Subcutaneous adipose tissue (tissue), 4 donors: ENCODE measurements around the gene MISFA. TPM values are rescaled to one million over a fixed set of nuclear protein-coding genes. Genes with fewer than 3 reads are reported as not detected.

ENCODE experiments used
- total RNA-seq, 4 donors: library from RNA; depleted of rRNA; stranded (reverse); fragments of >200 nt; gene quantifications; one replicate each; pipeline ENCODE4 v1.1.0, GENCODE V29; 2016
- TF ChIP-seq, protein P1 (sequence below): fragments of 450-650 bp; IDR thresholded peaks from one replicate; pipeline ENCODE4 v1.5.1; 2016; ENCODE audit warnings: low read depth, mild to moderate bottlenecking, control low read depth, antibody characterized with exemption, moderate library complexity

MISFA gene
- total RNA-seq, 4 donors from 2014 or later, result 1.5 to 5.3 (median 3.1) TPM; not detected in 1

DNA sequence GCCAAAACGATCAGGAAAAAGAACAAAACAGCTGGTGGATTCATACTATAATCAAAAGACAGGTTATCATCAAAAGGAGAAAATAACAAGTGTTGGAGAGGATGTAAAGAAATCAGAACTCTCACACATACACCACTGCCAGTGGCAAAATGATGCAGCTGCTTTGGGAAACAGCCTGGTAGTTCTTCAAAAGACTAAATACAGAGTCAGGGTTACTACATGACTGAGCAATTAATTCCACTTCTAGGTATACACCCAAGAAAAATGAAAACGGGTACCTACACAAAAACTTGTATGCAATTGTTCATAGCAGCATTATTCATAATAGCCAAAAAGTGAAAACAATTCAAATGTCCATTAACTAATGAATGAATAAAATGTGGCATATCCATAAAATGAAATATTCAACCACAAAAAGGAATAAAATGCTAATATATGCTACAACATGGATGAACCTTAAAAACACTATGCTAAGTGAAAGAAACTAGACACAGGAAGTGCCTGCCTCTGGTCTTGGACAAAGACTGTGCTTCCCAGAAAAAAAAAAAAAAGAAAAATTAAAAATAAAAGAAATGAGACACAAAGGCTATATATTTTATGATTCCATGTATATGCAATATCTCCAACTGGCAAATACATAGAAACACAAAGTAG, 19.3 kb upstream of the MISFA start:
- TF ChIP-seq, protein P1, sequence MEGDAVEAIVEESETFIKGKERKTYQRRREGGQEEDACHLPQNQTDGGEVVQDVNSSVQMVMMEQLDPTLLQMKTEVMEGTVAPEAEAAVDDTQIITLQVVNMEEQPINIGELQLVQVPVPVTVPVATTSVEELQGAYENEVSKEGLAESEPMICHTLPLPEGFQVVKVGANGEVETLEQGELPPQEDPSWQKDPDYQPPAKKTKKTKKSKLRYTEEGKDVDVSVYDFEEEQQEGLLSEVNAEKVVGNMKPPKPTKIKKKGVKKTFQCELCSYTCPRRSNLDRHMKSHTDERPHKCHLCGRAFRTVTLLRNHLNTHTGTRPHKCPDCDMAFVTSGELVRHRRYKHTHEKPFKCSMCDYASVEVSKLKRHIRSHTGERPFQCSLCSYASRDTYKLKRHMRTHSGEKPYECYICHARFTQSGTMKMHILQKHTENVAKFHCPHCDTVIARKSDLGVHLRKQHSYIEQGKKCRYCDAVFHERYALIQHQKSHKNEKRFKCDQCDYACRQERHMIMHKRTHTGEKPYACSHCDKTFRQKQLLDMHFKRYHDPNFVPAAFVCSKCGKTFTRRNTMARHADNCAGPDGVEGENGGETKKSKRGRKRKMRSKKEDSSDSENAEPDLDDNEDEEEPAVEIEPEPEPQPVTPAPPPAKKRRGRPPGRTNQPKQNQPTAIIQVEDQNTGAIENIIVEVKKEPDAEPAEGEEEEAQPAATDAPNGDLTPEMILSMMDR, result no peak

DNA sequence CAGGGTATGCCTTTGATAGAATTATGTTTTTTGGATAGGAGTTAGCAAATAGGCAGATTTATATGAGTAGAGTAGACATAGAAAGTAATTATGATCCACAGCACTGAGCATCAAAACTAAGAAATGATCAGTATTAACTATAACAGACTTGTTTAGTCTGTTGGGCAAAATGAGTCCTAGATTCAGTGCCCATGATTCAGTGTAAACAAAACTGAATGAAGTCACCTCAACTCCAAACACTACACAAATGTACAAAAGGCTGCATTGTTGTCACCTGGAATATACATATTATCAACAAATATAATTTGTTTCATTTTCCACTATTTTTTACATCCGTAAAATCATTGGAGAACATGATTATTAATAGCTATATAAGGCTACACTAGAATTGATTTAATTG, 17.8 kb upstream of the MISFA start:
- TF ChIP-seq, protein P1, result no peak

DNA sequence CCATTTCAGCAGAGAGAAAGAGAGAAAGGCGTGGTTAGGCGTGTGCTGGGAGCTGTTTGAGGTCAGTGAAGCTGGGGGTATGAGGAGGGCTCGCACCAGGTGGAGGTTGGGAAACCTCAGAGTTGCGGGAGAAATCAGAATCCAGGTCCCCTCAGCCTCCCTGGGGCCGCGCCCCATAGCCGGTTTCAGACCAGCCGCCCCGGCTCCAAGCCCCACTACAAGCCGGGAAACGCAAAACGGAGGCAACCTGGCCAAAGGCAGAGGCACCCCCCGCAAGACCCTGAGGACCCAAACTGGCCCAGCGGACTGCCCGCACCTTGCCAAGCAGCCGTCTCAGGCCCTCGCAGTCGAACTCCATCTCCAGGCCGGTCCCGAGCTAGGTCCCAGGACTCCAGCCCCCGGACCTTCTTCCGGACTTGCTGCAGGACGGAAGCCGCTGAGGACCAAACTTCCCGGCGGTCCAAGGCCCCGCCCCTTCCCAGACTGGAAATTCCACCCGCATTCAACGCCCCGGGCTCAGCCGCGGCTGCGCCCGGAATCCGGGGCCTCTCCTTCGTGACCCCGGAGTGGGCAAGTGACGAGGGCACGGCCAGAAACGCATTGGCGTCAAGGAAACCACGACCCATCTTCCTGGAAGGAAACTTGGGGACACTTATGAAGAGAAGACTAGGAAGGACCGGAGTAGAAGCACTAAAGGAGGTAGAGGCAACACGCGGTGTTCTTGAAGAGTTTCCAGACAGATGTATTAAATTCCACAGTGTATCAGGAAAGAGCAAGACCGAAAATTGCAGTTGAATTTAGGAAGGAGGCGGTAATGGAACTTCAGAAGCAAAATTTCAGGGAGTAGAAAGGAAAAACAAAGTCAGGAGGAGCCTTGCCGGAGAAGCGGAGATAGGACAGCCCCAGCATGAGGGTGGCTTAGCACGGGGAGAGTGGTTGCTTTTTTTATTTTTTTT, 11.0 kb upstream of the MISFA start, which contains the start of gene UEVLD:
Gene UEVLD (minus strand): TSS at position 438 of the 956 bp plus-strand sequence. CDS start 80 bp downstream, at position 358.
- TF ChIP-seq, protein P1, result no peak

DNA sequence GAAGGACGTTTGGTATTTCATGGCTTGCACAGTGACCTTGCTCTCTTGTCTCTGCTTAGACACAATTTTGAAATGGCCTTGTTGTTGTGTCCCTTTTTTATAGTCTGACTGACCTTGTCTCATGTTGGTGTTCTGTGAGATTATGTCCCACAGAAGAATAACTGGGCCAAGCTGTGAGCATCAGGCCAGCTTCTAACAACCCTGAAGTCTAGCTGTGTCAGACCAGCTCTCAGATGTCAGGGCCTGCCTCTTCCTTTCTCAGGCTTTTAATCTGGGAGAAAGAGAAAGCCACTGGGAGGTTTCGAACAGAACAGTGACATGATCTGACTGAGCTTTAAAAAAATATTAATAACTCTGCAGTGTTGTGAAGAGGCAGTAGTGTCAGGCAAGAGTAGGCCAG, 9.0 kb upstream of the MISFA start:
- TF ChIP-seq, protein P1, result no peak

DNA sequence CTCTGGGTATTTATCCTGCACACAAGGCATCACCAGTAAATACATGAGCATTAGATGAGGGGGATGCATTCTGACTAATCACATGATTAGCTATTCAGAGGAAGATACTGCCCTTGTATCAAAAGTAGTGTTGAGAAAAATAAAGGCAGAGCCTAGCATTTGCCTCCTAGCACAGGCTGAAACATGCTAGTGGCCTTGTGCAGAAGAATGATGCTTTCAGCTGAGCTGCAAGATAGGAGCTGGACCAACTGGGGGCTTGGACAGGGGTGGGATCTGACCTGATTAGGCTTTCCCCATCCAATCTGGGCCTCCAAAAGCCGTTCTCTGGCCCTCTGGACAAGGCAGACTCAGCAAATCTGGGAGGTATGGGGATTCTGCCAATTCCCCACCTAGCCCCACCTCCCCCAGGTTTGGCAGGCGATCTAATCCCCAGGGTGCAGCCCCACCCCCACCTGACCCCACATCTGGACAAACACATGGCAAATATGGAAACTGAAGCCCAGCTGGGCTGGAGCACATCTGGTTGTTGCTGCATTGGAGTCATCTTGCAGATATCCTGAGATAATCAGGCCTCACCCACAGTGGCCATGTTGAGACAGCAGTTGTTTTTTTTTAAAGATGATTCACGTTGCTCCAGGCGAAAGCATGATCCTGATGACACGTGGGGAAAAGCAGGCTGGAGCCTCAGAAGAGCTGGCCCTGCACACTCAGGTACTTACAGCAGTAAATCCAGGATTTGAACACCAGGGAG, 4.4 kb upstream of the MISFA start:
- TF ChIP-seq, protein P1, result no peak

DNA sequence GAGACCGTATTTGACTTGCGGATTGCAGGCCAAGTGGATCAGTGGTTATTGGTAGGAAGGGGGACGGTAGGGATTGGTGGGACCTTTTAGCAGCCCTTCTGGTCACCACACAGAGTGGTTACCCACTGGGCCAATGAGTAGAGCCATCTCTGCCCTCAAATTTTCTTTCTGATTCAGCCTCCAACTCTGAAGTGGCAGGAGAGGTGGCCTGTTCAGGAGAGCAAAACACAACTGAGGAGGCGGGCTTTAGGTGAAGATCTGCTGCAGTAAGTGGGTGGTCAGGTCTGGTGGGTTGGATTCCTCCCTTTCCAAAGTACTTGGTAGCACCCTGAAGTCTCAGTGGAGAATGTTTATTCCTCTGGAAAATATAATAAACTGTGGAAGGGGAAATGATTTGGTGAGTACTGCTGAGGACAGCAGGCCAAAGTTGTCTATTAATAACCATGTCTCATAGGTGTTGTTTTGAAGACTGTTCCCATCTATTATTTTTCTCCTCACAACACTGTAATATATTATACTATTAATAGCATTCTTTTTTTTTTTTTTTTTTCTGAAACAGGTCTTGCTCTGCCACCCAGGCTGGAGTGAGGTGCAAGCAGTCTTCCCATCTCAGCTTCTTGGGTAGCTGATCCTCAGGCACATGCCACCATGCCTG, 1.5 kb downstream of the MISFA start:
- TF ChIP-seq, protein P1, result no peak
